Epithelial cell of proximal tubule (primary cell): ENCODE measurements around the gene SDC3. TPM values are rescaled to one million over a fixed set of nuclear protein-coding genes. Genes with fewer than 3 reads are reported as not detected.

Source experiments
- DNase-seq: peaks from one replicate; pipeline ENCODE4 v3.0.0-alpha.2; 2011; ENCODE audit warnings: low read depth
- H3K4me3 ChIP-seq: 2 replicates; pipeline ENCODE4 v1.5.1; 2011; ENCODE audit warnings: low read depth, mild to moderate bottlenecking, low read length
- CTCF ChIP-seq: conservative IDR thresholded peaks from 2 replicates; pipeline ENCODE4 v1.5.1; 2012; ENCODE audit warnings: low read depth, mild to moderate bottlenecking, low read length
- total RNA-seq: library from RNA; depleted of rRNA; stranded (reverse); fragments of >200 nt; gene quantifications from 2 replicates; pipeline ENCODE4 v1.2.3, GENCODE V29; 2015

The SDC3 gene
- total RNA-seq, 1 donor from 2014 or later: 25.6 TPM

DNA sequence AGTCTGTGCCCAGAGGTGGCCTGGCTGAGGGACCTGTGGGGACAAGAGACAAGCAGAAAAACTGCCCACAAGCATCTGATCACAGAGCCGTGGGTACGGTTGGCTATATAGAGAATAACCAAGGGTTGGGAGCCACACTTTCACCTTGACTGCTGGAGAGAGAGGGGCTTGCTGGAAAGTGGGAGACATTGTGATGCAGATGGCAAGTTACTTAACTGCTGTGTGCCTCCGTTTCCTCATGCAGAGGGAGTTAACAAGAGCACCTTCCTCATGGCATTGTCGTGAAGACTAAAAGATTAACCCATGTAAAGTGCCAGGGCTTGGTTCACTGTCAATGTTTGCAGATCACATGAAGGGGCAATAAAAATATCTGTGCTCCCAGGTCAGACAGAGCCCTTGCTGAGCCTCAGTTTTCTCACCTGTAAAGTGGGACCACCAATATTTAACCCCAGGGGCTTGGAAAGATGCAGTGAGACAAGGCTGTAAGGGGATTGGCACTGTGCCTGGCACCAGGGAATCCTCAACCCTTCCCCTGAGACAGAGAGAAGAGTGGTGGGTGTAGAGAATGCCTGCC, 52.8 kb downstream of the SDC3 start:
- H3K4me3 ChIP-seq: no peak overlapping the region
- no peak for TF ChIP-seq CTCF
- no peak for DNase-seq

- DNase-seq: no peak
- no peak overlapping the region for H3K4me3 ChIP-seq
- TF ChIP-seq CTCF: no peak
These were observed 55.2 kb downstream of the SDC3 start for GRCh38 chr1:30853350-30853749.

DNA sequence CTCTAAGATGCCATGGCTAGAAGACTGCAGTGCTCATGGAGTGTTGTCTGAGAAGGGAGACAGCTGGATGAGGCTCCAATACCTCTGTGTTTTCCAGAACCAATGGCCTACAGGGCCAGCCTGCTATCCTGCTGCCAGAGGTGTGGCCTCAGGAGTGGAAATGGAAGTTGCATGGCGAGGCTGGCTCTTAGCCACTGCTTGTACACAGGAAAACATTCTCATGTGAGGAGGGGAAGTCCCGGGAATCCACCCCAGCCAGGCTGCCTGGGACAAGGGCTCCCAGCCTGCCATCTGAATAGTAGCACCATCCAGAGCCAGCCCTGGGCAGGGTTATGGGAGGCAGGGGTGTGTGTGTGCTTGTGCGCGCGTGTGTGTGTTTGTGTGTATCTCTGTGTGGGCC, 56.5 kb downstream of the SDC3 start:
- H3K4me3 ChIP-seq: no peak overlapping the region
- TF ChIP-seq CTCF: no peak
- DNase-seq: no peak

DNA sequence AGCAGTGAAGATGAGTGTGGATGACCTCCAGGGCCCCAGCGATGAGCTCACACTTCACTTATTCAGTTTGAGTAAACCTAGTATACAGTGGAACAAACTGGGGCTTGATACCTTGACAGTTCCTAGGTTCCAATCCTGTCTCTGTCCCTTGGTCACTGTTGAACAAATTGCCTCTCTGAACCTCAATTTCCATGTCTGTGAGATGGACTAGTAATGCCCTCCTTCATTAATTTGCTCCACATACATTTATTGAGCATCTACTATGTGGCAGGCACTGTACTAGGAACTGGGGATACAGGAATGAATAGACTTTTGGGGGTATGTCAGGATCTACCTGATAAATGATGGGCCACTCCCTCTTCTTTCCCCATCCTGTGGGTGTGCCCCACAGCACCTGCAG, 57.3 kb downstream of the SDC3 start:
- no peak for DNase-seq
- TF ChIP-seq CTCF: no peak
- H3K4me3 ChIP-seq: no peak overlapping the region

GRCh38 chr1:30850607-30851006, 58.0 kb downstream of the SDC3 start:
- TF ChIP-seq CTCF: no peak
- DNase-seq: no peak
- H3K4me3 ChIP-seq: no peak overlapping the region

- no peak for DNase-seq
- H3K4me3 ChIP-seq: no peak overlapping the region
- no peak for TF ChIP-seq CTCF
These were observed 60.4 kb downstream of the SDC3 start for GRCh38 chr1:30848130-30848529.

DNA sequence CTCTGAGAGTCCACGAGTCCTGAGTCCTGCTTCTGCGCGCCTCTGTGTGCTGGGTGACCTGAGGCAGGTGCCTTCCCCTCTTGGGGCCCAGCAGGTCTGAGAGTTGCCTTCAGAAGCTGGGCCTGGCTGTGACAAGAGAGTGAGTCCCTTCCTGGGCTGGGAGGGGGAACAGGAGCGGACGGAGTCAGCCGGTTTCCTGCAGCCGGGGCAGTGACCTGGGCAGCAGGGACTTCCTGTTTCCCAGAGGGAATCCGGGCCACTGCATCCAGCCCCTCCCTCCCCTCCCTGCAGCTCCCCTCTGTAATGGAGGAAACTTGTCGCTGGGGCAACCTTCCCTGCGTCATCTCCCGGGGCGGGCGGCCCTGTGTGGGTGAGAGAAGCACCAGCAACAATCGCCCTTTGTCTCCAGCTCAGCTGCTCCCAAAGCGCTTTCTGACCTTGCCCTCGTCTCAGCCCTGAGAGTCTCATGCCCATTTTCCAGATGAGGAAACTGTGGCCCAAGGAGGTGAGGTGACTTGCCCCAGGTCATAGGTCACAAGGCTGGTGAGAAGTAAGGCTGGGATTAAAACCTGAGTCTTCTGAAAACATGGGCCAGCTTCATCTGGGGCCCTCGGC, 61.1 kb downstream of the SDC3 start:
- DNase-seq: no peak
- no peak overlapping the region for H3K4me3 ChIP-seq
- no peak for TF ChIP-seq CTCF
